ENCODE measurements around the gene HOXB2.

HOXB2 gene

GRCh38 chr17:48532261-48532660 is 12.6 kb downstream of the HOXB2 start:
- H3K27me3 ChIP-seq (ENCODE audit: insufficient read depth, low read length): no peaks in the 10 kb centered on the region

GRCh38 chr17:48530887-48531272 is 14.0 kb downstream of the HOXB2 start, which contains the start of gene HOXB1:
Gene HOXB1 (minus strand): TSS chr17:48531011. CDS start chr17:48530904, 107 bp downstream.
- no peak within 1 kb of the TSS for H3K9ac ChIP-seq (ENCODE audit: low read length)
- no peaks in the 10 kb centered on the region for H3K79me2 ChIP-seq (ENCODE audit: insufficient read depth, low read length)
- no peak within 1 kb of the TSS for H3K4me2 ChIP-seq (ENCODE audit: low read length)
- H3K27ac ChIP-seq (ENCODE audit: low read depth, low read length, poor library complexity, severe bottlenecking): no peak within 1 kb of the TSS
- TF ChIP-seq CTCF (IDR thresholded peaks at IDR 0.05; ENCODE audit: low read length) (no peak), EZH2 (IDR thresholded peaks at IDR 0.05; ENCODE audit: borderline replicate concordance, low read length) (no peak)
- no peaks in the 10 kb centered on the region for H3K27me3 ChIP-seq (ENCODE audit: insufficient read depth, low read length)
- no peaks in the 10 kb centered on the region for H3F3A ChIP-seq (ENCODE audit: insufficient read depth, low read length)
- H3K4me3 ChIP-seq (ENCODE audit: low read depth, low read length, poor library complexity, severe bottlenecking): no peak within 1 kb of the TSS
- no peaks in the 10 kb centered on the region for H3K36me3 ChIP-seq (ENCODE audit: insufficient read depth, low read length)
- H3K9me3 ChIP-seq (ENCODE audit: low read length): no peaks in the 10 kb centered on the region
- H3K4me1 ChIP-seq (ENCODE audit: insufficient read depth, low read length, severe bottlenecking): no peaks in the 10 kb centered on the region
- H2AFZ ChIP-seq (ENCODE audit: low read length): no peak within 1 kb of the TSS
- H4K20me1 ChIP-seq (ENCODE audit: insufficient read depth, low read length): no peaks in the 10 kb centered on the region
- no peaks in the 10 kb centered on the region for H3K9me2 ChIP-seq (ENCODE audit: low read depth, low read length)

More at GRCh38 chr17:48532261-48532660, 12.6 kb downstream of the HOXB2 start:
- Histone ChIP-seq H3K9ac (ENCODE audit: low read length) (no peak overlapping the region), H3K4me2 (ENCODE audit: low read length) (no peak overlapping the region), H3K9me3 (ENCODE audit: low read length) (no peaks in the 10 kb centered on the region), H3K9me2 (ENCODE audit: low read depth, low read length) (no peaks in the 10 kb centered on the region), H2AFZ (ENCODE audit: low read length) (no peak overlapping the region), H3K4me1 (ENCODE audit: insufficient read depth, low read length, severe bottlenecking) (no peaks in the 10 kb centered on the region), H3F3A (ENCODE audit: insufficient read depth, low read length) (no peaks in the 10 kb centered on the region), H3K4me3 (ENCODE audit: low read depth, low read length, poor library complexity, severe bottlenecking) (no peak overlapping the region), H3K27ac (ENCODE audit: low read depth, low read length, poor library complexity, severe bottlenecking) (no peak overlapping the region), H3K36me3 (ENCODE audit: insufficient read depth, low read length) (no peaks in the 10 kb centered on the region), H4K20me1 (ENCODE audit: insufficient read depth, low read length) (no peaks in the 10 kb centered on the region), H3K79me2 (ENCODE audit: insufficient read depth, low read length) (no peaks in the 10 kb centered on the region)
- TF ChIP-seq EZH2 (IDR thresholded peaks at IDR 0.05; ENCODE audit: borderline replicate concordance, low read length) (no peak), CTCF (IDR thresholded peaks at IDR 0.05; ENCODE audit: low read length) (no peak)

GRCh38 chr17:48530208-48530886 is 14.6 kb downstream of the HOXB2 start:
- Histone ChIP-seq H3F3A (ENCODE audit: insufficient read depth, low read length) (no peaks in the 10 kb centered on the region), H3K79me2 (ENCODE audit: insufficient read depth, low read length) (no peaks in the 10 kb centered on the region), H3K27ac (ENCODE audit: low read depth, low read length, poor library complexity, severe bottlenecking) (no peak overlapping the region), H2AFZ (ENCODE audit: low read length) (no peak overlapping the region), H3K36me3 (ENCODE audit: insufficient read depth, low read length) (no peaks in the 10 kb centered on the region), H3K9me3 (ENCODE audit: low read length) (no peaks in the 10 kb centered on the region), H3K4me1 (ENCODE audit: insufficient read depth, low read length, severe bottlenecking) (no peaks in the 10 kb centered on the region), H3K4me2 (ENCODE audit: low read length) (no peak overlapping the region), H3K9ac (ENCODE audit: low read length) (no peak overlapping the region), H4K20me1 (ENCODE audit: insufficient read depth, low read length) (no peaks in the 10 kb centered on the region), H3K9me2 (ENCODE audit: low read depth, low read length) (no peaks in the 10 kb centered on the region), H3K4me3 (ENCODE audit: low read depth, low read length, poor library complexity, severe bottlenecking) (no peak overlapping the region), H3K27me3 (ENCODE audit: insufficient read depth, low read length) (no peaks in the 10 kb centered on the region)
- no peak for TF ChIP-seq EZH2 (IDR thresholded peaks at IDR 0.05; ENCODE audit: borderline replicate concordance, low read length)
- TF ChIP-seq CTCF (IDR thresholded peaks at IDR 0.05; ENCODE audit: low read length): no peak
